ENCODE results near the gene ANKRD33B. TPM values are rescaled to one million over a fixed set of nuclear protein-coding genes. Genes with fewer than 3 reads are reported as not detected.

ANKRD33B gene
- total and polyA plus RNA-seq, 9 of the 15 experiments (the other 6 are each of a cell fraction or from before 2014, with no cell fraction given), result 0.10 to 1.7 (median 0.40) TPM

DNA sequence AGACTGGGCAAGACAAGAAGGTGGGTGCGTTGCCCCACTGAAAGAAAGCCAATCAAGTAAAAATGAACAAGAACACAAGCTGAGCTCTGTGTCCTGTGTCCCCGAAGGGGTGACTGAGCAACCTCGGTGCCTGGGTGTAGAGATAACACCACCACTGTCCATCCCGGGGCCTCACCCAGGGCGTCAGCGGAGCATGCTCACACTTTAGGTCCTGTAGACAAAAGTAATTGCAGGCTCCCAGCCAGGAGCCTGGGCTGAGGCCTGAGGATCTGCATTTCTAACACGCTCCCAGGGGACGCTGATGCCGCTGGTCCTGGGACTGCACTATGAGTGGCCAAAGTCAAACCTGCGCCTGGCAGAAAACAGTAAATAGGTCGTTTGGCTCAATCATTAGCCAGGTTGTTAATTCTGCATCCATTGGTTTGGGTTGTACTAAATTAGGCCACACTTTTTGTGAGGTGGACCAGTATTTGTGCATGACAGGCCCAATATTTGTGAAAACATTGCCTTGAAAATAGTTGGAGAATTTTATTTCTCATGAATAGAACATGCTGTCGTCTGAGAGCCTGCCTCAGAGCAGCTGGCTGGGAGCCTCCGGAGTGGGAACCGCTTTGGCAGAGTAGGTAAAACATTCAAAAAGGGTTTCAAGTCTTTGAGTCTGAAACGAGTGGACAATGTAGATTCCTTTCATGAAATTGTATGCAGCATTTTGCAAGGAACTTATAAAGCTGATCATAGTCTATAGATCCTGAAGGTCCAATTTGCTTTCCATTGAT is 38.3 kb downstream of the ANKRD33B start (continued):
- TF ChIP-seq, protein P1, sequence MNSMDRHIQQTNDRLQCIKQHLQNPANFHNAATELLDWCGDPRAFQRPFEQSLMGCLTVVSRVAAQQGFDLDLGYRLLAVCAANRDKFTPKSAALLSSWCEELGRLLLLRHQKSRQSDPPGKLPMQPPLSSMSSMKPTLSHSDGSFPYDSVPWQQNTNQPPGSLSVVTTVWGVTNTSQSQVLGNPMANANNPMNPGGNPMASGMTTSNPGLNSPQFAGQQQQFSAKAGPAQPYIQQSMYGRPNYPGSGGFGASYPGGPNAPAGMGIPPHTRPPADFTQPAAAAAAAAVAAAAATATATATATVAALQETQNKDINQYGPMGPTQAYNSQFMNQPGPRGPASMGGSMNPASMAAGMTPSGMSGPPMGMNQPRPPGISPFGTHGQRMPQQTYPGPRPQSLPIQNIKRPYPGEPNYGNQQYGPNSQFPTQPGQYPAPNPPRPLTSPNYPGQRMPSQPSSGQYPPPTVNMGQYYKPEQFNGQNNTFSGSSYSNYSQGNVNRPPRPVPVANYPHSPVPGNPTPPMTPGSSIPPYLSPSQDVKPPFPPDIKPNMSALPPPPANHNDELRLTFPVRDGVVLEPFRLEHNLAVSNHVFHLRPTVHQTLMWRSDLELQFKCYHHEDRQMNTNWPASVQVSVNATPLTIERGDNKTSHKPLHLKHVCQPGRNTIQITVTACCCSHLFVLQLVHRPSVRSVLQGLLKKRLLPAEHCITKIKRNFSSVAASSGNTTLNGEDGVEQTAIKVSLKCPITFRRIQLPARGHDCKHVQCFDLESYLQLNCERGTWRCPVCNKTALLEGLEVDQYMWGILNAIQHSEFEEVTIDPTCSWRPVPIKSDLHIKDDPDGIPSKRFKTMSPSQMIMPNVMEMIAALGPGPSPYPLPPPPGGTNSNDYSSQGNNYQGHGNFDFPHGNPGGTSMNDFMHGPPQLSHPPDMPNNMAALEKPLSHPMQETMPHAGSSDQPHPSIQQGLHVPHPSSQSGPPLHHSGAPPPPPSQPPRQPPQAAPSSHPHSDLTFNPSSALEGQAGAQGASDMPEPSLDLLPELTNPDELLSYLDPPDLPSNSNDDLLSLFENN (IDR thresholded peaks at IDR 0.05; ENCODE audit: low read depth in 2 of 2, low read length in 2 of 2), result peak in 1 of 2 experiments; percentile 80; a peak in 2 of 4 replicates
- TF ChIP-seq, protein P2, sequence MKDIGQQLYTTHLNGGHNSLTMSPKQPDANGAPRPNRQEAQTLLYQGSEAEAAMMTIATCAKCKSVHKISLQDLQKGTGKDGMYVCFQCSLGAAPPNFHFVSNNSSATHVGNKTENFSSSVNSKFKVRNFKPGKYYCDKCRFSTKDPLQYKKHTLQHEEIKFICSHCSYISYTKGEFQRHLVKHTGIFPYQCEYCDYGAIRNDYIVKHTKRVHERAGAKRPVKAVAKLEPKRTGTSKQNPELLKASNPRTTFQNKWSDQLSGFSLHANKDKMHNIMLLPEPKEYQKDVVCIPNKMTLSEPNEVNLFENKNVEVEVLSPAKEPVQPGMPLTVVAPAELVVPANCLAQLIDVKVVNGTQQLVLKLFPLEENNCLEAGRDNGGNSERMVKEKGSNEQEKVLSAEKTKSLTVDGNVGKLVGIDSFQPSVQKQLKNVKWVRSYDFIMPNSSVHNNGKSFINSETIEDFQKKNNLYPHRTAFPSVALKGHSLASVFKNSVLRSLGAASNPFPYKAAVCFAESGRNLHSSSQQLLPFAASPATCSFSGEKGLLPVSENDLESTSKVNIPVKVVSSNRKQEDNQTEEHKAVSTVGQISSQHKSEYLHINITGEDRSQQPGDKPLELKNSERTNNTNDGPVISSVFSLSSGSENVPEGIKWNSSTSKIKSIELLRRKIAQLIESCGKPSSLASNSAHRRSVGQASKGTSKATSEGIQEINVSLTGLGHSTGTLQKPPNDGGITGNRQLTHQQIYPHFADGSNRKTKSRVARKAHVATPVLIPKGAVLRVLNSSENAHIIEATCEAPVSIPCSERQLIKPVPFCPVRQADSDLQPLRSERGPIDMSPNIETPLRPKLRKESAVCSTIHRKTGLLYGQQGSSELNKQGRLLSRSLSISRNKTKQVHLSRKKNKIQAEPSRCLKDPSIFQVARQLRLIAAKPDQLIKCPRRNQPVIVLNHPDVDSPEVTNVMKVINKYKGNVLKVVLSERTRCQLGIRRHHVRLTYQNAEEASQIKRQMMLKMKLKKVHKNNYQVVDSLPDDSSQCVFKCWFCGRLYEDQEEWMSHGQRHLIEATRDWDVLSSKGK (CRISPR knock-in tag; IDR thresholded peaks at IDR 0.05), result no peak
- TF ChIP-seq ZFP1 (CRISPR knock-in tag; IDR thresholded peaks at IDR 0.05), result no peak
- TF ChIP-seq, protein P3, sequence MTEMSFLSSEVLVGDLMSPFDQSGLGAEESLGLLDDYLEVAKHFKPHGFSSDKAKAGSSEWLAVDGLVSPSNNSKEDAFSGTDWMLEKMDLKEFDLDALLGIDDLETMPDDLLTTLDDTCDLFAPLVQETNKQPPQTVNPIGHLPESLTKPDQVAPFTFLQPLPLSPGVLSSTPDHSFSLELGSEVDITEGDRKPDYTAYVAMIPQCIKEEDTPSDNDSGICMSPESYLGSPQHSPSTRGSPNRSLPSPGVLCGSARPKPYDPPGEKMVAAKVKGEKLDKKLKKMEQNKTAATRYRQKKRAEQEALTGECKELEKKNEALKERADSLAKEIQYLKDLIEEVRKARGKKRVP (CRISPR knock-in tag; IDR thresholded peaks at IDR 0.05), result no peak
- TF ChIP-seq GTF2F1 (IDR thresholded peaks at IDR 0.05; ENCODE audit: low read depth, low read length), result no peak
- TF ChIP-seq ZC3H4 (CRISPR knock-in tag; IDR thresholded peaks at IDR 0.05; ENCODE audit: borderline replicate concordance), result no peak
- TF ChIP-seq, protein P4, sequence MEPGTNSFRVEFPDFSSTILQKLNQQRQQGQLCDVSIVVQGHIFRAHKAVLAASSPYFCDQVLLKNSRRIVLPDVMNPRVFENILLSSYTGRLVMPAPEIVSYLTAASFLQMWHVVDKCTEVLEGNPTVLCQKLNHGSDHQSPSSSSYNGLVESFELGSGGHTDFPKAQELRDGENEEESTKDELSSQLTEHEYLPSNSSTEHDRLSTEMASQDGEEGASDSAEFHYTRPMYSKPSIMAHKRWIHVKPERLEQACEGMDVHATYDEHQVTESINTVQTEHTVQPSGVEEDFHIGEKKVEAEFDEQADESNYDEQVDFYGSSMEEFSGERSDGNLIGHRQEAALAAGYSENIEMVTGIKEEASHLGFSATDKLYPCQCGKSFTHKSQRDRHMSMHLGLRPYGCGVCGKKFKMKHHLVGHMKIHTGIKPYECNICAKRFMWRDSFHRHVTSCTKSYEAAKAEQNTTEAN (CRISPR knock-in tag; IDR thresholded peaks at IDR 0.05), result no peak
- no peak for TF ChIP-seq ZNF551 (CRISPR knock-in tag; IDR thresholded peaks at IDR 0.05)
- TF ChIP-seq ZNF175 (CRISPR knock-in tag; IDR thresholded peaks at IDR 0.05; ENCODE audit: low read depth), result 0 out of 2 replicates have a peak, but pooled peaks have one; percentile 22
- TF ChIP-seq, protein P5, sequence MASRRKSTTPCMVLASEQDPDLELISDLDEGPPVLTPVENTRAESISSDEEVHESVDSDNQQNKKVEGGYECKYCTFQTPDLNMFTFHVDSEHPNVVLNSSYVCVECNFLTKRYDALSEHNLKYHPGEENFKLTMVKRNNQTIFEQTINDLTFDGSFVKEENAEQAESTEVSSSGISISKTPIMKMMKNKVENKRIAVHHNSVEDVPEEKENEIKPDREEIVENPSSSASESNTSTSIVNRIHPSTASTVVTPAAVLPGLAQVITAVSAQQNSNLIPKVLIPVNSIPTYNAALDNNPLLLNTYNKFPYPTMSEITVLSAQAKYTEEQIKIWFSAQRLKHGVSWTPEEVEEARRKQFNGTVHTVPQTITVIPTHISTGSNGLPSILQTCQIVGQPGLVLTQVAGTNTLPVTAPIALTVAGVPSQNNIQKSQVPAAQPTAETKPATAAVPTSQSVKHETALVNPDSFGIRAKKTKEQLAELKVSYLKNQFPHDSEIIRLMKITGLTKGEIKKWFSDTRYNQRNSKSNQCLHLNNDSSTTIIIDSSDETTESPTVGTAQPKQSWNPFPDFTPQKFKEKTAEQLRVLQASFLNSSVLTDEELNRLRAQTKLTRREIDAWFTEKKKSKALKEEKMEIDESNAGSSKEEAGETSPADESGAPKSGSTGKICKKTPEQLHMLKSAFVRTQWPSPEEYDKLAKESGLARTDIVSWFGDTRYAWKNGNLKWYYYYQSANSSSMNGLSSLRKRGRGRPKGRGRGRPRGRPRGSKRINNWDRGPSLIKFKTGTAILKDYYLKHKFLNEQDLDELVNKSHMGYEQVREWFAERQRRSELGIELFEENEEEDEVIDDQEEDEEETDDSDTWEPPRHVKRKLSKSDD (conservative IDR thresholded peaks at IDR 0.05; ENCODE audit: low read length), result no peak
- TF ChIP-seq, protein P6, sequence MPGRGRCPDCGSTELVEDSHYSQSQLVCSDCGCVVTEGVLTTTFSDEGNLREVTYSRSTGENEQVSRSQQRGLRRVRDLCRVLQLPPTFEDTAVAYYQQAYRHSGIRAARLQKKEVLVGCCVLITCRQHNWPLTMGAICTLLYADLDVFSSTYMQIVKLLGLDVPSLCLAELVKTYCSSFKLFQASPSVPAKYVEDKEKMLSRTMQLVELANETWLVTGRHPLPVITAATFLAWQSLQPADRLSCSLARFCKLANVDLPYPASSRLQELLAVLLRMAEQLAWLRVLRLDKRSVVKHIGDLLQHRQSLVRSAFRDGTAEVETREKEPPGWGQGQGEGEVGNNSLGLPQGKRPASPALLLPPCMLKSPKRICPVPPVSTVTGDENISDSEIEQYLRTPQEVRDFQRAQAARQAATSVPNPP (IDR thresholded peaks at IDR 0.05; ENCODE audit: borderline replicate concordance, insufficient read depth, insufficient read length), result no peak

All from K562 (cell line).